22Rv1 (cell line): Measurements from ENCODE around the gene TGM4.

Source experiments
- ZFX ChIP-seq: fragments of 450-650 bp; IDR thresholded peaks from 2 replicates; pipeline ENCODE4 v1.6.1; 2017; ENCODE audit warnings: antibody characterized with exemption, borderline replicate concordance
- TF ChIP-seq, protein P1 (sequence below): fragments of 450-650 bp; IDR thresholded peaks from 2 replicates; pipeline ENCODE4 v1.5.1; 2017; ENCODE audit warnings: mild to moderate bottlenecking

GRCh38 chr3:44848634-44849033 lies 25.8 kb upstream of the TGM4 start:
- TF ChIP-seq, protein P1, sequence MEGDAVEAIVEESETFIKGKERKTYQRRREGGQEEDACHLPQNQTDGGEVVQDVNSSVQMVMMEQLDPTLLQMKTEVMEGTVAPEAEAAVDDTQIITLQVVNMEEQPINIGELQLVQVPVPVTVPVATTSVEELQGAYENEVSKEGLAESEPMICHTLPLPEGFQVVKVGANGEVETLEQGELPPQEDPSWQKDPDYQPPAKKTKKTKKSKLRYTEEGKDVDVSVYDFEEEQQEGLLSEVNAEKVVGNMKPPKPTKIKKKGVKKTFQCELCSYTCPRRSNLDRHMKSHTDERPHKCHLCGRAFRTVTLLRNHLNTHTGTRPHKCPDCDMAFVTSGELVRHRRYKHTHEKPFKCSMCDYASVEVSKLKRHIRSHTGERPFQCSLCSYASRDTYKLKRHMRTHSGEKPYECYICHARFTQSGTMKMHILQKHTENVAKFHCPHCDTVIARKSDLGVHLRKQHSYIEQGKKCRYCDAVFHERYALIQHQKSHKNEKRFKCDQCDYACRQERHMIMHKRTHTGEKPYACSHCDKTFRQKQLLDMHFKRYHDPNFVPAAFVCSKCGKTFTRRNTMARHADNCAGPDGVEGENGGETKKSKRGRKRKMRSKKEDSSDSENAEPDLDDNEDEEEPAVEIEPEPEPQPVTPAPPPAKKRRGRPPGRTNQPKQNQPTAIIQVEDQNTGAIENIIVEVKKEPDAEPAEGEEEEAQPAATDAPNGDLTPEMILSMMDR, result no peak
- no peak for TF ChIP-seq ZFX
